ENCODE results near the gene KL. TPM values are rescaled to one million over a fixed set of nuclear protein-coding genes. Genes with fewer than 3 reads are reported as not detected.

Gene KL
- total and polyA plus RNA-seq, 2 experiments from 2014 or later: 0.03 TPM; not detected in 1

GRCh38 chr13:33105387-33106005 lies 89.3 kb downstream of the KL start (continued):
- TF ChIP-seq EZH2 (IDR thresholded peaks at IDR 0.05; ENCODE audit: low read depth, unreplicated experiment): no peak
- no peak for TF ChIP-seq STAT1 (IDR thresholded peaks at IDR 0.05; ENCODE audit: unreplicated experiment)
- no peak for TF ChIP-seq NANOG (IDR thresholded peaks at IDR 0.05; ENCODE audit: borderline replicate concordance)
- TF ChIP-seq EZH2phosphoT487 (IDR thresholded peaks at IDR 0.05; ENCODE audit: unreplicated experiment): no peak
- TF ChIP-seq REST (IDR thresholded peaks at IDR 0.05; ENCODE audit: unreplicated experiment): no peak
- no peak for TF ChIP-seq CREB1 (CRISPR knock-in tag; IDR thresholded peaks at IDR 0.05; ENCODE audit: low read depth)
- TF ChIP-seq POLR2AphosphoS5 (IDR thresholded peaks at IDR 0.05; ENCODE audit: low read depth): no peak

- Histone ChIP-seq H4K20me1 (replicated peaks; ENCODE audit: insufficient read depth) (no peaks in the 10 kb centered on the region), H3F3A (replicated peaks; ENCODE audit: low read depth) (no peaks in the 10 kb centered on the region), H3K4me2 (no peak overlapping the region), H3K4me3 (no peak overlapping the region), H3K27ac (ENCODE audit: low read depth) (no peak overlapping the region), H2AFZ (no peak overlapping the region), H3K27me3 (ENCODE audit: insufficient read depth) (no peaks in the 10 kb centered on the region), H3K9me2 (ENCODE audit: insufficient read depth) (0 out of 2 replicates have a peak, but pooled peaks cover 7% of the 10 kb centered on the region), H3K4me1 (ENCODE audit: insufficient read depth) (no peaks in the 10 kb centered on the region), H3K36me3 (ENCODE audit: insufficient read depth) (no peaks in the 10 kb centered on the region), H3K79me2 (replicated peaks; ENCODE audit: insufficient read depth) (no peaks in the 10 kb centered on the region)
- Mint-ChIP-seq H3K36me3 (ENCODE audit: low read depth) (0 out of 3 replicates have a peak, but pooled peaks cover 2% of the 10 kb centered on the region), H3K27ac (no peak overlapping the region; the same call in 1 of the 2 replicates), H3K4me1 (no peaks in the 10 kb centered on the region; the same call in 2 of the 3 replicates), H3K9me3 (no peaks in the 10 kb centered on the region), H3K27me3 (ENCODE audit: insufficient read depth, low read depth, poor library complexity) (no peaks in the 10 kb centered on the region), H3K4me3 (no peak overlapping the region)
- ATAC-seq (no peak), DNase-seq (ENCODE audit: low spot score) (no peak)
- TF ChIP-seq CTCF (conservative IDR thresholded peaks at IDR 0.05; ENCODE audit: low read depth in 2 of 2): no peak
- no peak for TF ChIP-seq JUNB (IDR thresholded peaks at IDR 0.05; ENCODE audit: unreplicated experiment)
- TF ChIP-seq EZH2 (IDR thresholded peaks at IDR 0.05; ENCODE audit: low read depth, unreplicated experiment): no peak
- no peak for TF ChIP-seq POLR2AphosphoS5 (IDR thresholded peaks at IDR 0.05; ENCODE audit: low read depth)
- TF ChIP-seq CREB1 (CRISPR knock-in tag; IDR thresholded peaks at IDR 0.05; ENCODE audit: low read depth): no peak
- no peak for TF ChIP-seq EZH2phosphoT487 (IDR thresholded peaks at IDR 0.05; ENCODE audit: unreplicated experiment)
- TF ChIP-seq ZNF462 (CRISPR knock-in tag; IDR thresholded peaks at IDR 0.05): no peak
- no peak for TF ChIP-seq NANOG (IDR thresholded peaks at IDR 0.05; ENCODE audit: borderline replicate concordance)
- no peak for TF ChIP-seq STAT1 (IDR thresholded peaks at IDR 0.05; ENCODE audit: unreplicated experiment)
These were observed 90.6 kb downstream of the KL start for GRCh38 chr13:33106656-33107360.
